ENCODE data around the gene TRUB2.
"Not testable (repeated sequence)": the region's sequence is repeated elsewhere in the genome, so short reads cannot be mapped to it uniquely, and the experiment has no call there.

Gene TRUB2

GRCh38 chr9:128298535-128299482 lies 23.4 kb downstream of the TRUB2 start:
- FAIRE-seq, result no peak

GRCh38 chr9:128297221-128297773 lies 24.9 kb downstream of the TRUB2 start:
- no peak for FAIRE-seq

GRCh38 chr9:128296340-128297220 lies 25.7 kb downstream of the TRUB2 start:
- no peak for FAIRE-seq

GRCh38 chr9:128294142-128294541 lies 28.1 kb downstream of the TRUB2 start:
- no peak for FAIRE-seq

GRCh38 chr9:128293091-128293490 lies 29.2 kb downstream of the TRUB2 start:
- no peak for FAIRE-seq

- FAIRE-seq, result no peak
Observed at GRCh38 chr9:128292009-128292408, 30.2 kb downstream of the TRUB2 start.

- no peak for FAIRE-seq
Observed at GRCh38 chr9:128288273-128289004, 33.8 kb downstream of the TRUB2 start.

- FAIRE-seq, result no peak
Observed at GRCh38 chr9:128286440-128286839, 35.8 kb downstream of the TRUB2 start.

GRCh38 chr9:128285033-128285784 lies 37.0 kb downstream of the TRUB2 start:
- FAIRE-seq, result no peak

- FAIRE-seq, result no peak
Observed at GRCh38 chr9:128282500-128282899, 39.7 kb downstream of the TRUB2 start.

- FAIRE-seq, result no peak
Observed at GRCh38 chr9:128280084-128280622, 42.1 kb downstream of the TRUB2 start.

GRCh38 chr9:128279088-128280073 lies 42.9 kb downstream of the TRUB2 start:
- FAIRE-seq, result not testable (repeated sequence)

- FAIRE-seq, result no peak
Observed at GRCh38 chr9:128276574-128277270, 45.5 kb downstream of the TRUB2 start.

- FAIRE-seq, result peak; percentile 84
Observed at GRCh38 chr9:128276008-128276573, 46.2 kb downstream of the TRUB2 start, which contains the start of gene SWI5. TSS of gene SWI5 (plus strand) at chr9:128276276.

- FAIRE-seq, result no peak
Observed at GRCh38 chr9:128275198-128276007, 46.8 kb downstream of the TRUB2 start, which contains the start of gene GOLGA2. TSS of gene GOLGA2 (minus strand) at chr9:128276007. CDS start at chr9:128275976, 31 bp downstream.

GRCh38 chr9:128274245-128274644 lies 48.0 kb downstream of the TRUB2 start:
- FAIRE-seq, result no peak

GRCh38 chr9:128271512-128271911 lies 50.7 kb downstream of the TRUB2 start:
- FAIRE-seq, result no peak

- no peak for FAIRE-seq
Observed at GRCh38 chr9:128271112-128271511, 51.1 kb downstream of the TRUB2 start.

Data from endometrium (tissue), 2 donors.